Measurements from ENCODE around the gene P2RX7. TPM values are rescaled to one million over a fixed set of nuclear protein-coding genes. Genes with fewer than 3 reads are reported as not detected.

P2RX7 gene
- total RNA-seq, 1 experiment from 2014 or later = 1.6 TPM

GRCh38 chr12:121188227-121188626, 55.6 kb downstream of the P2RX7 start:
- Histone ChIP-seq H3K9ac (ENCODE audit: low read length) (no peak overlapping the region), H3K79me2 (ENCODE audit: low read length) (no peaks in the 10 kb centered on the region), H3K9me3 (ENCODE audit: low read length) (no peaks in the 10 kb centered on the region), H3K27ac (ENCODE audit: low read length) (no peak overlapping the region), H3K4me3 (ENCODE audit: low read length) (no peak overlapping the region), H3K4me2 (ENCODE audit: low read length) (no peak overlapping the region), H3K27me3 (ENCODE audit: low read length) (no peaks in the 10 kb centered on the region), H3K36me3 (ENCODE audit: low read depth, low read length) (no peaks in the 10 kb centered on the region), H3K9me2 (replicated peaks; ENCODE audit: low read length) (no peaks in the 10 kb centered on the region), H3K4me1 (ENCODE audit: insufficient read depth, low read length) (peaks cover 9% of the 10 kb centered on the region), H4K20me1 (ENCODE audit: low read length) (no peaks in the 10 kb centered on the region), H3F3A (ENCODE audit: low read length, unreplicated experiment) (no peaks in the 10 kb centered on the region), H2AFZ (ENCODE audit: low read length) (no peak overlapping the region)
- intact Hi-C loops (cut with micrococcal nuclease) = no loop called here
- BruUV-seq (replicated peaks) = no TSS peak
- ChIA-PET CTCF (no interaction called here), POLR2A (ENCODE audit: unreplicated experiment) (no interaction called here)
- TF ChIP-seq EZH2 (IDR thresholded peaks at IDR 0.05; ENCODE audit: low read length, unreplicated experiment) (no peak), CTCF (conservative IDR thresholded peaks at IDR 0.05; ENCODE audit: low read depth, low read length) (no peak), EZH2phosphoT487 (IDR thresholded peaks at IDR 0.05; ENCODE audit: borderline replicate concordance, low read length) (no peak)
- no peak for DNase-seq
- ATAC-seq = no peak

- Histone ChIP-seq H3F3A (ENCODE audit: low read length, unreplicated experiment) (no peaks in the 10 kb centered on the region), H3K4me3 (ENCODE audit: low read length) (no peak overlapping the region), H4K20me1 (ENCODE audit: low read length) (no peaks in the 10 kb centered on the region), H3K36me3 (ENCODE audit: low read depth, low read length) (no peaks in the 10 kb centered on the region), H3K27me3 (ENCODE audit: low read length) (no peaks in the 10 kb centered on the region), H3K4me2 (ENCODE audit: low read length) (no peak overlapping the region), H3K27ac (ENCODE audit: low read length) (no peak overlapping the region), H3K4me1 (ENCODE audit: insufficient read depth, low read length) (peaks cover 10% of the 10 kb centered on the region), H3K79me2 (ENCODE audit: low read length) (no peaks in the 10 kb centered on the region), H3K9me3 (ENCODE audit: low read length) (no peaks in the 10 kb centered on the region), H3K9me2 (replicated peaks; ENCODE audit: low read length) (no peaks in the 10 kb centered on the region), H3K9ac (ENCODE audit: low read length) (no peak overlapping the region), H2AFZ (ENCODE audit: low read length) (no peak overlapping the region)
- ChIA-PET POLR2A (ENCODE audit: unreplicated experiment) (no interaction called here), CTCF (no interaction called here)
- no peak for DNase-seq
- no peak for TF ChIP-seq EZH2 (IDR thresholded peaks at IDR 0.05; ENCODE audit: low read length, unreplicated experiment)
- TF ChIP-seq CTCF (conservative IDR thresholded peaks at IDR 0.05; ENCODE audit: low read depth, low read length) = no peak
- no peak for TF ChIP-seq EZH2phosphoT487 (IDR thresholded peaks at IDR 0.05; ENCODE audit: borderline replicate concordance, low read length)
- no TSS peak for BruUV-seq (replicated peaks)
- intact Hi-C loops (cut with micrococcal nuclease) = no loop called here
- no peak for ATAC-seq
Observed at GRCh38 chr12:121189131-121189530, 56.5 kb downstream of the P2RX7 start.

GRCh38 chr12:121189619-121190155, 57.0 kb downstream of the P2RX7 start:
- no peaks in the 10 kb centered on the region for H3K27me3 ChIP-seq (ENCODE audit: low read length)
- H3K9ac ChIP-seq (ENCODE audit: low read length) = no peak overlapping the region
- DNase-seq (no peak), ATAC-seq (no peak)
- no peaks in the 10 kb centered on the region for H3K9me3 ChIP-seq (ENCODE audit: low read length)
- peaks cover 10% of the 10 kb centered on the region for H3K4me1 ChIP-seq (ENCODE audit: insufficient read depth, low read length)
- no peaks in the 10 kb centered on the region for H3K9me2 ChIP-seq (replicated peaks; ENCODE audit: low read length)
- TF ChIP-seq CTCF (conservative IDR thresholded peaks at IDR 0.05; ENCODE audit: low read depth, low read length) (no peak), EZH2 (IDR thresholded peaks at IDR 0.05; ENCODE audit: low read length, unreplicated experiment) (no peak), EZH2phosphoT487 (IDR thresholded peaks at IDR 0.05; ENCODE audit: borderline replicate concordance, low read length) (no peak)
- H3K4me2 ChIP-seq (ENCODE audit: low read length) = no peak overlapping the region
- no peaks in the 10 kb centered on the region for H3K36me3 ChIP-seq (ENCODE audit: low read depth, low read length)
- POLR2A ChIA-PET (ENCODE audit: unreplicated experiment) = no interaction called here
- H4K20me1 ChIP-seq (ENCODE audit: low read length) = no peaks in the 10 kb centered on the region
- intact Hi-C loops (cut with micrococcal nuclease) = no loop called here
- BruUV-seq (replicated peaks) = no TSS peak
- CTCF ChIA-PET = no interaction called here
- H3K79me2 ChIP-seq (ENCODE audit: low read length) = no peaks in the 10 kb centered on the region
- H2AFZ ChIP-seq (ENCODE audit: low read length) = no peak overlapping the region
- no peak overlapping the region for H3K4me3 ChIP-seq (ENCODE audit: low read length)
- H3F3A ChIP-seq (ENCODE audit: low read length, unreplicated experiment) = no peaks in the 10 kb centered on the region
- no peak overlapping the region for H3K27ac ChIP-seq (ENCODE audit: low read length)

All from PC-3 (cell line).